SK-N-SH (cell line): ENCODE data around the gene STON1.

ENCODE experiments used
- CTCF ChIP-seq: fragments of 200-600 bp; sonication (generic); IDR thresholded peaks from 2 replicates; pipeline ENCODE4 v1.6.1; 2017; ENCODE audit warnings: antibody characterized with exemption, mild to moderate bottlenecking, moderate library complexity
- EP300 ChIP-seq, 2 experiments: IDR thresholded peaks; 2 replicates each; pipeline versions ENCODE4 v1.4.0 to v1.6.1; 2012; ENCODE audit warnings: borderline replicate concordance in 1 of 2, low read depth in 1 of 2, low read length in 1 of 2
- MAX ChIP-seq: IDR thresholded peaks from 2 replicates; pipeline ENCODE4 v1.4.0; 2012; ENCODE audit warnings: low read depth
- MXI1 ChIP-seq: IDR thresholded peaks from 2 replicates; pipeline ENCODE4 v1.6.1; 2012; ENCODE audit warnings: mild to moderate bottlenecking, low read depth, low read length, improper control_type of control experiment
- REST ChIP-seq: IDR thresholded peaks from 2 replicates; pipeline ENCODE4 v1.6.1; 2012; ENCODE audit warnings: mild to moderate bottlenecking, low read depth, low read length, moderate library complexity

- no peak for TF ChIP-seq CTCF
- TF ChIP-seq MXI1, result no peak
- no peak for TF ChIP-seq MAX
- no peak; a peak in 1 of 4 replicates for TF ChIP-seq EP300 (IDR thresholded peaks at IDR 0.05; ENCODE audit: borderline replicate concordance in 1 of 2, low read depth in 1 of 2, low read length in 1 of 2)
- no peak for TF ChIP-seq REST
Measured at GRCh38 chr2:48510329-48510728, 19.6 kb upstream of the STON1 start.
